ENCODE data around the gene SLC16A4. TPM values are rescaled to one million over a fixed set of nuclear protein-coding genes. Genes with fewer than 3 reads are reported as not detected.

SLC16A4 gene
- total and polyA plus RNA-seq, 2 of the 8 experiments (the other 6 are each of a cell fraction or from before 2014, with no cell fraction given) = 0.30 to 0.43 TPM

DNA sequence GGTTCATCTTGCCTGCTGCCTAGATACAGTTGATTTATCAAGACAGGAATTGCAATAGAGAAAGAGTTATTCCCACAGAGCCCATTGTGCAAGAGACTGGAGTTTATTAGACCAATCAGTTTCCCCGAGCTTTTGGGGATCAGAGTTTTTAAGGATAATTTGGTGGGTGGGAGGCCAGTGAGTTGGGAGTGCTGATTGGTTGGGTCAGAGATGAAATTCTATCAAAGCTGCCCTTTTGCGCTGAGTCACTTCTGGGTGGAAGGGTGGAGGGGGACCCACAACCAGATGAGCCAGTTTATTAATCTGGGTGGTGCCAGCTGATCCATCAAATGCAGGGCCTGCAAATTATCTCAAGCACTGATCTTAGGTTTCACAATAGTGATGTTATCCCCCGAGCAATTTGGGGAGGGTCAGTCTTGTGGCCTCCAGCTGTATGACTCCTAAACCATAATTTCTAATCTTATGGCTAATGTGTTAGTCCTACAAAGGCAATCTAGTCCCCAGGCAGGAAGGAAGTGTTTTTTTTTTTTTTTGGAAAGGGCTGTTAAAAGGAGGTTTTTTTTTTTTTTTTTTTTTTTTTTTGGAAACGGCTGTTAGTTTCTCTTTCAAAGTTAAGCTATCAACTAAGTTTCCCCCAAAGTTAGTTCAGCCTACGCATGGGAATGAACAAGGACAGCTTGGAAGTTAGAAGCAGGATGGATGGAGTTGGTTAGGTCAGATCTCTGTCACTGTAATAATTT, 7.4 kb downstream of the SLC16A4 start:
- Histone ChIP-seq H3K14ac (ENCODE audit: insufficient read length) (no peak overlapping the region), H3K79me2 (ENCODE audit: control insufficient read depth in 1 of 2, insufficient read depth in 2 of 2, low read length in 2 of 2) (no peaks in the 10 kb centered on the region), H2BK120ac (replicated peaks; ENCODE audit: low read depth, low read length) (no peak overlapping the region), H3K9ac (replicated peaks in 1 of 4; ENCODE audit: extremely low read depth in 1 of 4, low read depth in 3 of 4, low read length in 3 of 4) (no peak overlapping the region), H4K8ac (ENCODE audit: extremely low read depth, insufficient read depth, low read length) (no peak overlapping the region), H3K23ac (ENCODE audit: insufficient read length) (no peak overlapping the region), H3K27ac (ENCODE audit: low read depth, low read length) (no peak overlapping the region), H3K4me1 (replicated peaks in 1 of 4; ENCODE audit: control insufficient read depth in 3 of 4, insufficient read depth in 4 of 4, low read length in 3 of 4) (no peaks in the 10 kb centered on the region), H3K79me1 (ENCODE audit: low read depth, low read length) (no peaks in the 10 kb centered on the region), H3K23me2 (ENCODE audit: low read depth, low read length) (no peaks in the 10 kb centered on the region), H3K9me3 (ENCODE audit: insufficient read depth in 2 of 2, low read depth in 1 of 2, low read length in 1 of 2) (no peaks in the 10 kb centered on the region), H3K56ac (replicated peaks; ENCODE audit: insufficient read length, low read depth, low read length) (no peak overlapping the region), H2BK12ac (ENCODE audit: low read depth, low read length) (no peak overlapping the region), H3K4ac (replicated peaks; ENCODE audit: insufficient read length, low read depth, low read length) (no peak overlapping the region), H4K91ac (replicated peaks; ENCODE audit: insufficient read length, low read length) (no peak overlapping the region), H2BK15ac (ENCODE audit: low read length) (no peak overlapping the region), H4K5ac (ENCODE audit: insufficient read length, low read depth, low read length) (no peak overlapping the region), H2AFZ (ENCODE audit: low read length) (no peak overlapping the region), H3K27me3 (replicated peaks in 1 of 4; ENCODE audit: control insufficient read depth in 3 of 4, extremely low read depth in 1 of 4, insufficient read depth in 3 of 4, low read length in 3 of 4) (no peaks in the 10 kb centered on the region), H3K4me3 (ENCODE audit: extremely low read depth in 1 of 4, insufficient read depth in 2 of 4, low read depth in 3 of 4, low read length in 4 of 4) (no peak overlapping the region), H4K20me1 (replicated peaks in 1 of 2; ENCODE audit: control insufficient read depth in 1 of 2, insufficient read depth in 2 of 2, low read length in 2 of 2) (no peaks in the 10 kb centered on the region), H2BK20ac (ENCODE audit: low read length) (no peak overlapping the region), H2BK5ac (ENCODE audit: low read depth, low read length) (no peak overlapping the region), H3K4me2 (ENCODE audit: insufficient read depth in 1 of 2, low read depth in 2 of 2, low read length in 2 of 2) (no peak overlapping the region), H2AK5ac (ENCODE audit: low read depth, low read length) (no peak overlapping the region), H3K36me3 (ENCODE audit: control insufficient read depth in 2 of 4, insufficient read depth in 4 of 4, low read length in 3 of 4) (peaks cover 0 to 12% (median 3%) of the 10 kb centered on the region in 4 experiments; a peak in 3 of 8 replicates), H3K18ac (ENCODE audit: extremely low read depth, low read length) (no peak overlapping the region)
- no peak for FAIRE-seq
- 96% methylated on average over 4 of the region's 5 CpGs; no CpG with 5 or more reads in 1 of the 2 experiments for WGBS, 2 experiments (ENCODE audit: extremely low coverage in 1 of 2, insufficient coverage in 1 of 2, insufficient read length in 1 of 2, insufficient replicate concordance in 2 of 2, low coverage in 1 of 2, low lambda C conversion rate in 2 of 2, missing lambda C conversion rate in 1 of 2)
- POLR2A ChIA-PET (ENCODE audit: partially characterized antibody) = interaction anchor here (0.6 to 2.6 kb wide), 5 partner anchors 10 to 287 kb away, joined by 3 to 14 read pairs (median 4); partner anchors contain the start of gene RBM15
- CTCF ChIA-PET (ENCODE audit: partially characterized antibody) = interaction anchor here (0.6 to 3.5 kb wide), 8 partner anchors 14 to 283 kb away, joined by 3 to 12 read pairs (median 3); no protein-coding TSS in a partner anchor
- no peak for DNase-seq (ENCODE audit: low read depth in 1 of 2, low spot score in 2 of 2)
- TF ChIP-seq TAF7 (optimal IDR thresholded peaks at IDR 0.05; ENCODE audit: borderline replicate concordance, low read depth, low read length) (no peak), YY1 (IDR thresholded peaks at IDR 0.05; ENCODE audit: low read depth, low read length) (no peak), PHF8 (conservative IDR thresholded peaks at IDR 0.05; ENCODE audit: low read depth, low read length) (no peak), SP2 (IDR thresholded peaks at IDR 0.05; ENCODE audit: low read length) (no peak), ASH2L (IDR thresholded peaks at IDR 0.05; ENCODE audit: low read length) (no peak), KDM4A (IDR thresholded peaks at IDR 0.05; ENCODE audit: low read depth, low read length, severe bottlenecking) (no peak), SRF (IDR thresholded peaks at IDR 0.05; ENCODE audit: low read depth, low read length) (no peak), SP1 (IDR thresholded peaks at IDR 0.05; ENCODE audit: low read depth, low read length) (no peak), POLR2AphosphoS5 (IDR thresholded peaks at IDR 0.05; ENCODE audit: low read depth, low read length) (no peak)
- TF ChIP-seq, protein P1, sequence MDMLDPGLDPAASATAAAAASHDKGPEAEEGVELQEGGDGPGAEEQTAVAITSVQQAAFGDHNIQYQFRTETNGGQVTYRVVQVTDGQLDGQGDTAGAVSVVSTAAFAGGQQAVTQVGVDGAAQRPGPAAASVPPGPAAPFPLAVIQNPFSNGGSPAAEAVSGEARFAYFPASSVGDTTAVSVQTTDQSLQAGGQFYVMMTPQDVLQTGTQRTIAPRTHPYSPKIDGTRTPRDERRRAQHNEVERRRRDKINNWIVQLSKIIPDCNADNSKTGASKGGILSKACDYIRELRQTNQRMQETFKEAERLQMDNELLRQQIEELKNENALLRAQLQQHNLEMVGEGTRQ (IDR thresholded peaks at IDR 0.05; ENCODE audit: low read length) = no peak
- TF ChIP-seq, protein P2, sequence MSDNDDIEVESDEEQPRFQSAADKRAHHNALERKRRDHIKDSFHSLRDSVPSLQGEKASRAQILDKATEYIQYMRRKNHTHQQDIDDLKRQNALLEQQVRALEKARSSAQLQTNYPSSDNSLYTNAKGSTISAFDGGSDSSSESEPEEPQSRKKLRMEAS (IDR thresholded peaks at IDR 0.05) = no peak

All from H1 (cell line).